HepG2 (cell line): ENCODE measurements around the gene PRM3. TPM values are rescaled to one million over a fixed set of nuclear protein-coding genes. Genes with fewer than 3 reads are reported as not detected.
A peak's percentile ranks its signal among the peaks of the same experiment; 100 is the strongest.

Experiments
- CAMTA2 ChIP-seq: sonication (generic); formaldehyde crosslinking; IDR thresholded peaks from 2 replicates; pipeline ENCODE4 v1.4.0; 2020; ENCODE audit warnings: mild to moderate bottlenecking, missing genetic modification reagents, borderline replicate concordance
- EEA1 ChIP-seq: sonication (generic); formaldehyde crosslinking; IDR thresholded peaks from 2 replicates; pipeline ENCODE4 v1.5.1; 2020; ENCODE audit warnings: mild to moderate bottlenecking, missing genetic modification reagents, borderline replicate concordance
- FOXP1 ChIP-seq, 2 experiments: fragments of 450-650 bp in 1 of 2; IDR thresholded peaks; 2 replicates each; pipeline ENCODE4 v1.6.1; 2017 to 2018; ENCODE audit warnings: antibody characterized with exemption in 1 of 2
- HDAC2 ChIP-seq: sonication (generic); formaldehyde crosslinking; IDR thresholded peaks from 2 replicates; pipeline ENCODE4 v1.4.0; 2020; ENCODE audit warnings: missing genetic modification reagents
- HNRNPH1 ChIP-seq: fragments of 200-400 bp; formaldehyde crosslinking; optimal IDR thresholded peaks from 2 replicates; pipeline ENCODE3; 2017; ENCODE audit warnings: mild to moderate bottlenecking, low read depth, low read length
- NCOR1 ChIP-seq: fragments of 200-600 bp; sonication (generic); IDR thresholded peaks from 2 replicates; pipeline ENCODE4 v1.7.0; 2017; ENCODE audit warnings: antibody characterized with exemption, low read length, borderline replicate concordance
- NFE2L1 ChIP-seq: sonication (generic); formaldehyde crosslinking; IDR thresholded peaks from 2 replicates; pipeline ENCODE4 v1.4.0; 2020; ENCODE audit warnings: missing genetic modification reagents, mild to moderate bottlenecking, borderline replicate concordance
- NFIB ChIP-seq: sonication (generic); formaldehyde crosslinking; IDR thresholded peaks from 2 replicates; pipeline ENCODE4 v1.9.0; 2021; ENCODE audit warnings: missing genetic modification reagents, mild to moderate bottlenecking, borderline replicate concordance
- SMAD9 ChIP-seq: sonication (generic); formaldehyde crosslinking; IDR thresholded peaks from 2 replicates; pipeline ENCODE4 v1.5.1; 2020; ENCODE audit warnings: mild to moderate bottlenecking, missing genetic modification reagents
- TCF7 ChIP-seq: sonication (generic); IDR thresholded peaks from 2 replicates; pipeline ENCODE4 v1.6.1; 2016; ENCODE audit warnings: antibody characterized with exemption, low read depth
- ZNF253 ChIP-seq: sonication (generic); formaldehyde crosslinking; IDR thresholded peaks from 2 replicates; pipeline ENCODE4 v1.8.0; 2022; ENCODE audit warnings: mild to moderate bottlenecking, missing genetic modification reagents, borderline replicate concordance
- ZNF451 ChIP-seq: sonication (generic); formaldehyde crosslinking; IDR thresholded peaks from 2 replicates; pipeline ENCODE4 v1.5.0; 2020; ENCODE audit warnings: mild to moderate bottlenecking, missing genetic modification reagents
- ZNF841 ChIP-seq: sonication (generic); formaldehyde crosslinking; IDR thresholded peaks from 2 replicates; pipeline ENCODE4 v1.8.1; 2023; ENCODE audit warnings: missing genetic modification reagents, borderline replicate concordance
- polyA plus RNA-seq, 8 experiments: library from polyadenylated mRNA; depleted of rRNA in 3 of 8; stranded (reverse) in 7 of 8; unstranded in 1 of 8; fragments of >200 nt; fragmentation: Illumina TruSeq in 4 of 8; extraction: Trizol in 4 of 8; gene quantifications; 2 replicates each; pipeline versions ENCODE4 v1.2.1 to v1.2.3, GENCODE V29; 2011 to 2016; ENCODE audit warnings: low read depth in 4 of 8, missing spikeins in 1 of 8, mixed read lengths in 1 of 8; ENCODE audit not compliant: insufficient read depth in 1 of 8
- total RNA-seq, 5 experiments: library from RNA; depleted of rRNA; stranded (reverse); fragments of >200 nt; fragmentation: Illumina TruSeq; extraction: Trizol; gene quantifications; 2 replicates each; pipeline ENCODE4 v1.2.3, GENCODE V29; 2016; ENCODE audit warnings: low read depth in 1 of 5
- TF ChIP-seq, protein P1 (sequence below): sonication (generic); formaldehyde crosslinking; IDR thresholded peaks from 2 replicates; pipeline ENCODE4 v1.8.0; 2022; ENCODE audit warnings: mild to moderate bottlenecking, missing genetic modification reagents, moderate library complexity
- TF ChIP-seq, protein P2 (sequence below): sonication (generic); formaldehyde crosslinking; IDR thresholded peaks from 2 replicates; pipeline ENCODE4 v1.4.0; 2020; ENCODE audit warnings: missing genetic modification reagents, mild to moderate bottlenecking, borderline replicate concordance
- TF ChIP-seq, protein P3 (sequence below): sonication (generic); formaldehyde crosslinking; IDR thresholded peaks from 2 replicates; pipeline ENCODE4 v1.8.0; 2023; ENCODE audit warnings: mild to moderate bottlenecking, missing genetic modification reagents
- TF ChIP-seq, protein P4 (sequence below): sonication (generic); formaldehyde crosslinking; IDR thresholded peaks from 2 replicates; pipeline ENCODE4 v1.4.0; 2020; ENCODE audit warnings: low read depth, mild to moderate bottlenecking, missing genetic modification reagents
- TF ChIP-seq, protein P5 (sequence below): sonication (generic); formaldehyde crosslinking; IDR thresholded peaks from 2 replicates; pipeline ENCODE4 v1.5.1; 2020; ENCODE audit warnings: missing genetic modification reagents, mild to moderate bottlenecking, borderline replicate concordance

The PRM3 gene
- total and polyA plus RNA-seq, 2 of the 13 experiments (the other 11 are each of a cell fraction or from before 2014, with no cell fraction given), result not detected

DNA sequence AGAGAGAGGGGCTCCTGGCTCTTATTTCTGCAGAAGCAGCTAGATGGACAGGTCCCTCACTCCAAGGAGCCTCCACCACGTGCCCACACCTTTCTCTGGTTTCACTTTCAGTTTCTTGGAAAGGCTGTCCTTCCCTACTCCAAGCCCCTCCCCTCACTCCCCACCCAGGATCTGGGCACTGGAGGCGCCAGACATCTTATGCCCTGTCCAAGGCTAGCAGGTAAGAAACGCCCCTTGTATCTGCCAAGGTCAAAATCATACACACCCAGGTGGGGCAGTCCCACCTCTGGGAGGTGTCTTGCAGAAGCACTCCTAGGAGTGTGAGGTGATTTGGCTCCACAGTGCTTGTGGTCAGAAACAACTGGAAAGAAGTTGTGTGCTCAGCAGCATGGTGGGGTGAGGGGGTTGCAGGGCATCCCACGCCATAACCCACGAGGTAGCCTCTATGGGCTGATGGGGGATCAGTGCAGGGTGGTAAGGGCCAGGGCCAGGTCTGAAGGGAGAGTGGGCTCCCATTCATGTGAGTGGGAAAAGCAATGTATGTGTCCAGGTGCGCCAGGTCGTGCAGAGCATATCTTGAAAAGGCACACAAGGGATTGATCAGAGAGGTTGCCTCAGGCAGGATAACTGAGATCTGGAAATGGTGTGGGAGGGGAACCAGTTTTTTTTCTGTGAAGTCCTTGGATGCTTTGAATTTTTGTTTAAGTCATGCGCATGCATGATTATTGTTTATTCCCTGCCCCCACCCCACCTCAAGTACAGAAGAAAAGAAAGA is 39.5 kb upstream of the PRM3 start (continued):
- TF ChIP-seq, protein P1, sequence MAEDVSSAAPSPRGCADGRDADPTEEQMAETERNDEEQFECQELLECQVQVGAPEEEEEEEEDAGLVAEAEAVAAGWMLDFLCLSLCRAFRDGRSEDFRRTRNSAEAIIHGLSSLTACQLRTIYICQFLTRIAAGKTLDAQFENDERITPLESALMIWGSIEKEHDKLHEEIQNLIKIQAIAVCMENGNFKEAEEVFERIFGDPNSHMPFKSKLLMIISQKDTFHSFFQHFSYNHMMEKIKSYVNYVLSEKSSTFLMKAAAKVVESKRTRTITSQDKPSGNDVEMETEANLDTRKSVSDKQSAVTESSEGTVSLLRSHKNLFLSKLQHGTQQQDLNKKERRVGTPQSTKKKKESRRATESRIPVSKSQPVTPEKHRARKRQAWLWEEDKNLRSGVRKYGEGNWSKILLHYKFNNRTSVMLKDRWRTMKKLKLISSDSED (CRISPR knock-in tag), result no peak
- TF ChIP-seq NFE2L1 (CRISPR knock-in tag) (no peak), SMAD9 (CRISPR knock-in tag) (no peak), ZNF841 (CRISPR knock-in tag) (no peak), HDAC2 (CRISPR knock-in tag) (peak; percentile 22; the same call in 1 of the 2 replicates), NCOR1 (no peak), EEA1 (CRISPR knock-in tag) (no peak), FOXP1 (IDR thresholded peaks at IDR 0.05) (no peak), FOXP1 (CRISPR knock-in tag; IDR thresholded peaks at IDR 0.05) (0 out of 2 replicates have a peak, but pooled peaks have one; percentile 23), ZNF451 (CRISPR knock-in tag) (no peak), CAMTA2 (CRISPR knock-in tag) (no peak), HNRNPH1 (no peak), NFIB (no peak), TCF7 (no peak), ZNF253 (CRISPR knock-in tag) (no peak)
- TF ChIP-seq, protein P2, sequence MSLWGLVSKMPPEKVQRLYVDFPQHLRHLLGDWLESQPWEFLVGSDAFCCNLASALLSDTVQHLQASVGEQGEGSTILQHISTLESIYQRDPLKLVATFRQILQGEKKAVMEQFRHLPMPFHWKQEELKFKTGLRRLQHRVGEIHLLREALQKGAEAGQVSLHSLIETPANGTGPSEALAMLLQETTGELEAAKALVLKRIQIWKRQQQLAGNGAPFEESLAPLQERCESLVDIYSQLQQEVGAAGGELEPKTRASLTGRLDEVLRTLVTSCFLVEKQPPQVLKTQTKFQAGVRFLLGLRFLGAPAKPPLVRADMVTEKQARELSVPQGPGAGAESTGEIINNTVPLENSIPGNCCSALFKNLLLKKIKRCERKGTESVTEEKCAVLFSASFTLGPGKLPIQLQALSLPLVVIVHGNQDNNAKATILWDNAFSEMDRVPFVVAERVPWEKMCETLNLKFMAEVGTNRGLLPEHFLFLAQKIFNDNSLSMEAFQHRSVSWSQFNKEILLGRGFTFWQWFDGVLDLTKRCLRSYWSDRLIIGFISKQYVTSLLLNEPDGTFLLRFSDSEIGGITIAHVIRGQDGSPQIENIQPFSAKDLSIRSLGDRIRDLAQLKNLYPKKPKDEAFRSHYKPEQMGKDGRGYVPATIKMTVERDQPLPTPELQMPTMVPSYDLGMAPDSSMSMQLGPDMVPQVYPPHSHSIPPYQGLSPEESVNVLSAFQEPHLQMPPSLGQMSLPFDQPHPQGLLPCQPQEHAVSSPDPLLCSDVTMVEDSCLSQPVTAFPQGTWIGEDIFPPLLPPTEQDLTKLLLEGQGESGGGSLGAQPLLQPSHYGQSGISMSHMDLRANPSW (CRISPR knock-in tag), result no peak
- TF ChIP-seq, protein P3, sequence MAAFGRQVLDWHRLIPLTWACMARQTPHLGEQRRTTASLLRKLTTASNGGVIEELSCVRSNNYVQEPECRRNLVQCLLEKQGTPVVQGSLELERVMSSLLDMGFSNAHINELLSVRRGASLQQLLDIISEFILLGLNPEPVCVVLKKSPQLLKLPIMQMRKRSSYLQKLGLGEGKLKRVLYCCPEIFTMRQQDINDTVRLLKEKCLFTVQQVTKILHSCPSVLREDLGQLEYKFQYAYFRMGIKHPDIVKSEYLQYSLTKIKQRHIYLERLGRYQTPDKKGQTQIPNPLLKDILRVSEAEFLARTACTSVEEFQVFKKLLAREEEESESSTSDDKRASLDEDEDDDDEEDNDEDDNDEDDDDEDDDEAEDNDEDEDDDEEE (CRISPR knock-in tag), result peak; percentile 91
- TF ChIP-seq, protein P4, sequence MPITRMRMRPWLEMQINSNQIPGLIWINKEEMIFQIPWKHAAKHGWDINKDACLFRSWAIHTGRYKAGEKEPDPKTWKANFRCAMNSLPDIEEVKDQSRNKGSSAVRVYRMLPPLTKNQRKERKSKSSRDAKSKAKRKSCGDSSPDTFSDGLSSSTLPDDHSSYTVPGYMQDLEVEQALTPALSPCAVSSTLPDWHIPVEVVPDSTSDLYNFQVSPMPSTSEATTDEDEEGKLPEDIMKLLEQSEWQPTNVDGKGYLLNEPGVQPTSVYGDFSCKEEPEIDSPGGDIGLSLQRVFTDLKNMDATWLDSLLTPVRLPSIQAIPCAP (CRISPR knock-in tag), result peak; percentile 100
- TF ChIP-seq, protein P5, sequence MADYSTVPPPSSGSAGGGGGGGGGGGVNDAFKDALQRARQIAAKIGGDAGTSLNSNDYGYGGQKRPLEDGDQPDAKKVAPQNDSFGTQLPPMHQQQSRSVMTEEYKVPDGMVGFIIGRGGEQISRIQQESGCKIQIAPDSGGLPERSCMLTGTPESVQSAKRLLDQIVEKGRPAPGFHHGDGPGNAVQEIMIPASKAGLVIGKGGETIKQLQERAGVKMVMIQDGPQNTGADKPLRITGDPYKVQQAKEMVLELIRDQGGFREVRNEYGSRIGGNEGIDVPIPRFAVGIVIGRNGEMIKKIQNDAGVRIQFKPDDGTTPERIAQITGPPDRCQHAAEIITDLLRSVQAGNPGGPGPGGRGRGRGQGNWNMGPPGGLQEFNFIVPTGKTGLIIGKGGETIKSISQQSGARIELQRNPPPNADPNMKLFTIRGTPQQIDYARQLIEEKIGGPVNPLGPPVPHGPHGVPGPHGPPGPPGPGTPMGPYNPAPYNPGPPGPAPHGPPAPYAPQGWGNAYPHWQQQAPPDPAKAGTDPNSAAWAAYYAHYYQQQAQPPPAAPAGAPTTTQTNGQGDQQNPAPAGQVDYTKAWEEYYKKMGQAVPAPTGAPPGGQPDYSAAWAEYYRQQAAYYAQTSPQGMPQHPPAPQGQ (CRISPR knock-in tag), result 0 out of 2 replicates have a peak, but pooled peaks have one; percentile 59
